Omental fat pad (tissue), 4 donors: ENCODE data around the gene ZNF8. TPM values are rescaled to one million over a fixed set of nuclear protein-coding genes. Genes with fewer than 3 reads are reported as not detected.
"Not testable (repeated sequence)": the region's sequence is repeated elsewhere in the genome, so short reads cannot be mapped to it uniquely, and the experiment has no call there.

ENCODE experiments used
- ATAC-seq: fragments of 150-250 bp; one replicate; pipeline ENCODE4 v1.9.1; 2016; ENCODE audit warnings: mild to moderate bottlenecking, moderate library complexity; ENCODE audit not compliant: low FRiP score
- DNase-seq: peaks from one replicate; pipeline ENCODE4 v3.0.0-alpha.2; 2019; ENCODE audit warnings: low spot score
- CTCF ChIP-seq, 3 donors: fragments of 450-650 bp; IDR thresholded peaks; one replicate each; pipeline ENCODE4 v1.5.1; 2016 to 2017; ENCODE audit warnings: antibody characterized with exemption in 3 of 3, mild to moderate bottlenecking in 3 of 3, moderate library complexity in 2 of 3
- total RNA-seq, 4 donors: library from RNA; depleted of rRNA; stranded (reverse); fragments of >200 nt; gene quantifications; one replicate each; pipeline ENCODE4 v1.1.0, GENCODE V29; 2016

Gene ZNF8
- total RNA-seq: 1 to 10 TPM; 4.6 to 9.3 (median 5.9) TPM

- ATAC-seq (peak; percentile 99), DNase-seq (peak; percentile 92)
- TF ChIP-seq CTCF (IDR thresholded peaks at IDR 0.05): no peak
Measured at GRCh38 chr19:58278541-58279041, at the start of gene ZNF8. ZNF8 (plus strand) TSS chr19:58278955; CDS start chr19:58279082, 127 bp downstream.

GRCh38 chr19:58229255-58229639 lies 49.5 kb upstream of the ZNF8 start:
- ATAC-seq: no peak
- no peak for TF ChIP-seq CTCF (IDR thresholded peaks at IDR 0.05)
- DNase-seq: no peak

GRCh38 chr19:58237324-58237723 lies 41.4 kb upstream of the ZNF8 start:
- DNase-seq (no peak), ATAC-seq (no peak)
- TF ChIP-seq CTCF (IDR thresholded peaks at IDR 0.05): no peak

- no peak for ATAC-seq
- no peak for DNase-seq
- no peak for TF ChIP-seq CTCF (IDR thresholded peaks at IDR 0.05)
Measured at GRCh38 chr19:58243351-58243750, 35.4 kb upstream of the ZNF8 start.

- TF ChIP-seq CTCF (IDR thresholded peaks at IDR 0.05): no peak
- no peak for ATAC-seq
- DNase-seq: no peak
Measured at GRCh38 chr19:58248886-58249285, 29.9 kb upstream of the ZNF8 start.

- DNase-seq: no peak
- no peak for ATAC-seq
- no peak for TF ChIP-seq CTCF (IDR thresholded peaks at IDR 0.05)
Measured at GRCh38 chr19:58252102-58252685, 26.6 kb upstream of the ZNF8 start.

- ATAC-seq, DNase-seq: not testable (repeated sequence)
Measured at GRCh38 chr19:58258259-58258658, 20.5 kb upstream of the ZNF8 start.
